H1 (cell line): Measurements from ENCODE around the gene EIF4E2. TPM values are rescaled to one million over a fixed set of nuclear protein-coding genes. Genes with fewer than 3 reads are reported as not detected.

ENCODE experiments used
- CTCF ChIA-PET: fragments of 300-600 bp; sonication (Branson Sonifier 250); formaldehyde crosslinking; loops from one replicate; lab custom pipeline; 2021; ENCODE audit not compliant: partially characterized antibody; lab: Charles Lee
- POLR2A ChIA-PET: fragments of 300-600 bp; sonication (Branson Sonifier 250); formaldehyde crosslinking; loops from one replicate; lab custom pipeline; 2021; ENCODE audit warnings: inconsistent platforms; ENCODE audit not compliant: partially characterized antibody; lab: Charles Lee
- DNase-seq, 2 experiments: peaks; one replicate each; pipeline versions ENCODE4 v3.0.0 to v3.0.0-alpha.2; 2010 to 2022; ENCODE audit warnings: low spot score in 2 of 2, low read depth in 1 of 2, mixed read lengths in 1 of 2
- FAIRE-seq: peaks from 2 replicates; lab custom pipeline; 2011; peaks lifted over from hg19 to GRCh38; lab: Jason Lieb, UNC
- H2AFZ ChIP-seq: 2 replicates; pipeline ENCODE4 v1.8.1; 2012; ENCODE audit warnings: low read length, inconsistent platforms
- H2AK5ac ChIP-seq: 2 replicates; pipeline ENCODE4 v1.6.1; 2013; ENCODE audit warnings: low read depth, low read length
- H2BK120ac ChIP-seq: replicated peaks from 2 replicates; pipeline ENCODE3; 2013; ENCODE audit warnings: low read depth, low read length, inconsistent platforms
- H2BK12ac ChIP-seq: 2 replicates; pipeline ENCODE4 v1.6.1; 2013; ENCODE audit warnings: low read depth, low read length
- H2BK15ac ChIP-seq: 2 replicates; pipeline ENCODE4 v1.6.1; 2013; ENCODE audit warnings: low read length
- H2BK20ac ChIP-seq: 2 replicates; pipeline ENCODE4 v1.6.1; 2013; ENCODE audit warnings: low read length
- H2BK5ac ChIP-seq: 2 replicates; pipeline ENCODE4 v1.6.1; 2013; ENCODE audit warnings: low read depth, low read length
- H3K14ac ChIP-seq: 2 replicates; pipeline ENCODE4 v1.6.1; 2013; ENCODE audit warnings: inconsistent platforms; ENCODE audit not compliant: insufficient read length
- H3K18ac ChIP-seq: 2 replicates; pipeline ENCODE4 v1.6.1; 2013; ENCODE audit warnings: low read length; ENCODE audit errors: extremely low read depth
- H3K23ac ChIP-seq: 2 replicates; pipeline ENCODE4 v1.6.1; 2013; ENCODE audit warnings: inconsistent platforms; ENCODE audit not compliant: insufficient read length
- H3K23me2 ChIP-seq: 2 replicates; pipeline ENCODE4 v1.6.1; 2013; ENCODE audit warnings: low read depth, low read length
- H3K27ac ChIP-seq: 2 replicates; pipeline ENCODE4 v1.6.1; 2011; ENCODE audit warnings: low read depth, low read length, inconsistent platforms
- H3K27me3 ChIP-seq, 4 experiments: replicated peaks in 1 of 4; 1 replicate in 1 of 4; 2 replicates in 3 of 4; pipeline versions ENCODE4 v1.6.1 to v1.8.1; 2011 to 2013; ENCODE audit warnings: low read length in 3 of 4, mild to moderate bottlenecking in 3 of 4, inconsistent platforms in 2 of 4, mixed read lengths in 2 of 4, moderate library complexity in 1 of 4; ENCODE audit not compliant: control insufficient read depth in 3 of 4, insufficient read depth in 3 of 4; ENCODE audit errors: extremely low read depth in 1 of 4
- H3K36me3 ChIP-seq, 4 experiments: 2 replicates each; pipeline versions ENCODE4 v1.6.1 to v1.8.1; 2011 to 2013; ENCODE audit warnings: mild to moderate bottlenecking in 4 of 4, low read length in 3 of 4, moderate library complexity in 2 of 4, control low read depth in 1 of 4, inconsistent platforms in 1 of 4; ENCODE audit not compliant: insufficient read depth in 4 of 4, control insufficient read depth in 2 of 4
- H3K4ac ChIP-seq: replicated peaks from 2 replicates; pipeline ENCODE3; 2013; ENCODE audit warnings: low read length, low read depth, mixed read lengths, inconsistent platforms; ENCODE audit not compliant: insufficient read length
- H3K4me1 ChIP-seq, 4 experiments: replicated peaks in 1 of 4; 1 replicate in 1 of 4; 2 replicates in 3 of 4; pipeline versions ENCODE4 v1.6.1 to v1.8.1; 2011 to 2013; ENCODE audit warnings: low read length in 3 of 4, inconsistent platforms in 2 of 4, mixed read lengths in 1 of 4; ENCODE audit not compliant: insufficient read depth in 4 of 4, control insufficient read depth in 3 of 4
- H3K4me2 ChIP-seq, 2 experiments: 2 replicates each; pipeline versions ENCODE4 v1.6.1 to v1.8.1; 2011 to 2013; ENCODE audit warnings: low read depth in 2 of 2, low read length in 2 of 2, control low read depth in 1 of 2, inconsistent platforms in 1 of 2, mild to moderate bottlenecking in 1 of 2; ENCODE audit not compliant: insufficient read depth in 1 of 2
- H3K4me3 ChIP-seq, 4 experiments: fragments of 200-600, 300-600 bp in 1 of 4; sonication (generic), shearing (Covaris generic), sonication (Bioruptor Twin) in 1 of 4; 2 replicates each; pipeline versions ENCODE4 v1.5.1 to v1.8.1; 2011 to 2016; ENCODE audit warnings: low read length in 4 of 4, low read depth in 3 of 4, control low read depth in 2 of 4, inconsistent platforms in 2 of 4, mild to moderate bottlenecking in 2 of 4, mixed read lengths in 1 of 4, moderate library complexity in 1 of 4; ENCODE audit not compliant: insufficient read depth in 2 of 4; ENCODE audit errors: extremely low read depth in 1 of 4
- H3K56ac ChIP-seq: replicated peaks from 2 replicates; pipeline ENCODE3; 2013; ENCODE audit warnings: low read depth, mild to moderate bottlenecking, mixed read lengths, low read length, inconsistent platforms; ENCODE audit not compliant: insufficient read length
- H3K79me1 ChIP-seq: 2 replicates; pipeline ENCODE4 v1.6.1; 2013; ENCODE audit warnings: low read depth, low read length, control low read depth
- H3K79me2 ChIP-seq, 2 experiments: 2 replicates each; pipeline versions ENCODE4 v1.6.1 to v1.8.1; 2012 to 2013; ENCODE audit warnings: low read length in 2 of 2, mild to moderate bottlenecking in 2 of 2, inconsistent platforms in 1 of 2; ENCODE audit not compliant: insufficient read depth in 2 of 2, control insufficient read depth in 1 of 2
- H3K9ac ChIP-seq, 4 experiments: replicated peaks in 1 of 4; 1 replicate in 1 of 4; 2 replicates in 3 of 4; pipeline versions ENCODE4 v1.6.1 to v1.8.1; 2011 to 2013; ENCODE audit warnings: low read depth in 3 of 4, low read length in 3 of 4, control low read depth in 2 of 4, mild to moderate bottlenecking in 2 of 4, moderate library complexity in 2 of 4, inconsistent platforms in 1 of 4; ENCODE audit errors: extremely low read depth in 1 of 4
- H3K9me3 ChIP-seq, 2 experiments: 2 replicates each; pipeline versions ENCODE4 v1.6.1 to v1.8.1; 2012 to 2013; ENCODE audit warnings: mild to moderate bottlenecking in 2 of 2, moderate library complexity in 2 of 2, control low read depth in 1 of 2, inconsistent platforms in 1 of 2, low read depth in 1 of 2, low read length in 1 of 2, mixed read lengths in 1 of 2; ENCODE audit not compliant: insufficient read depth in 2 of 2
- H4K20me1 ChIP-seq, 2 experiments: replicated peaks in 1 of 2; 2 replicates each; pipeline versions ENCODE3 to v1.8.1; 2011 to 2013; ENCODE audit warnings: inconsistent platforms in 2 of 2, low read length in 2 of 2, mild to moderate bottlenecking in 1 of 2; ENCODE audit not compliant: insufficient read depth in 2 of 2, control insufficient read depth in 1 of 2
- H4K5ac ChIP-seq: 2 replicates; pipeline ENCODE4 v1.6.1; 2013; ENCODE audit warnings: low read length, low read depth, mixed read lengths, inconsistent platforms; ENCODE audit not compliant: insufficient read length
- H4K8ac ChIP-seq: 2 replicates; pipeline ENCODE4 v1.8.0; 2013; ENCODE audit warnings: mild to moderate bottlenecking, moderate library complexity, low read length, inconsistent platforms; ENCODE audit not compliant: insufficient read depth; ENCODE audit errors: extremely low read depth
- H4K91ac ChIP-seq: replicated peaks from 2 replicates; pipeline ENCODE3; 2013; ENCODE audit warnings: low read length, mixed read lengths, inconsistent platforms; ENCODE audit not compliant: insufficient read length
- HDAC2 ChIP-seq, 2 experiments: fragments of 300-600 bp in 1 of 2; sonication (generic) in 1 of 2; IDR thresholded peaks; 2 replicates each; pipeline ENCODE4 v1.6.1; 2011 to 2012; ENCODE audit warnings: low read depth in 2 of 2, low read length in 2 of 2, mild to moderate bottlenecking in 2 of 2, moderate library complexity in 2 of 2, borderline replicate concordance in 1 of 2, inconsistent platforms in 1 of 2
- HDAC6 ChIP-seq: IDR thresholded peaks from one replicate; pipeline ENCODE4 v1.7.1; 2012; ENCODE audit warnings: low read depth, mild to moderate bottlenecking, inconsistent platforms, low read length, moderate library complexity
- NANOG ChIP-seq: IDR thresholded peaks from 2 replicates; pipeline ENCODE4 v1.6.1; 2011; ENCODE audit warnings: low read length, low read depth, mild to moderate bottlenecking, inconsistent platforms; ENCODE audit not compliant: insufficient read depth, poor library complexity, severe bottlenecking
- SP4 ChIP-seq: IDR thresholded peaks from 2 replicates; pipeline ENCODE4 v1.6.1; 2012; ENCODE audit warnings: low read length, inconsistent platforms
- ZNF274 ChIP-seq: IDR thresholded peaks from 2 replicates; pipeline ENCODE4 v1.7.0; 2012; ENCODE audit warnings: low read length, borderline replicate concordance; ENCODE audit errors: extremely low read depth
- WGBS, 2 experiments: shearing (Covaris generic) in 1 of 2; methylation state at CpG; one replicate each; pipeline versions ENCODE4 v1.1.6 to v1.1.7; 2013 to 2015; ENCODE audit warnings: low lambda C conversion rate in 2 of 2, mixed read lengths in 2 of 2, inconsistent platforms in 1 of 2, low coverage in 1 of 2, missing lambda C conversion rate in 1 of 2; ENCODE audit not compliant: insufficient replicate concordance in 2 of 2, insufficient coverage in 1 of 2, insufficient read length in 1 of 2; ENCODE audit errors: extremely low coverage in 1 of 2, missing lambda C conversion rate in 1 of 2; 5-methylcytosine and 5-hydroxymethylcytosine counted together
- polyA plus RNA-seq, 7 experiments: library from polyadenylated mRNA; depleted of rRNA in 3 of 7; stranded (reverse) in 5 of 7; unstranded in 2 of 7; fragments of >200 nt in 5 of 7; fragments of 200-250 nt in 2 of 7; gene quantifications; 1 replicate in 5 of 7; 2 replicates in 1 of 7; 4 replicates in 1 of 7; pipeline versions ENCODE4 v1.2.1 to v1.2.3, GENCODE V29; 2011 to 2013; ENCODE audit warnings: missing spikeins in 2 of 7, mixed read lengths in 2 of 7
- total RNA-seq: library from RNA; stranded (reverse); fragmentation: NEBNext Ultra II Directional; extraction: Animal tissue kit (Norgen Biotek cat#: 25700); gene quantifications from 2 replicates; pipeline ENCODE4 v1.2.1, GENCODE V29; 2021

The EIF4E2 gene
- total and polyA plus RNA-seq, 2 of the 8 experiments (the other 6 are each of a cell fraction or from before 2014, with no cell fraction given), result 39.4 to 114 TPM

GRCh38 chr2:232569541-232569940 lies 19.1 kb downstream of the EIF4E2 start:
- H3K27ac ChIP-seq, result no peak overlapping the region
- H3K56ac ChIP-seq, result no peak overlapping the region
- no peak overlapping the region for H4K5ac ChIP-seq
- no peak overlapping the region for H3K18ac ChIP-seq
- H3K4me2 ChIP-seq, result no peak overlapping the region
- H3K36me3 ChIP-seq, result peaks cover 13 to 67% (median 48%) of the 10 kb centered on the region in 4 experiments
- H3K4me3 ChIP-seq, result no peak overlapping the region
- DNase-seq, result no peak
- ChIA-PET CTCF (interaction anchor here (1.8 kb wide), 1 partner anchor 32 kb away, joined by 6 read pairs; no protein-coding TSS in a partner anchor), POLR2A (interaction anchor here (1.3 to 2.8 kb wide), 4 partner anchors 9 to 20 kb away, joined by 4 to 10 read pairs (median 6); no protein-coding TSS in a partner anchor)
- peaks cover 2% of the 10 kb centered on the region; the same call in 1 of the 2 replicates for H3K79me1 ChIP-seq
- no peak overlapping the region for H2BK120ac ChIP-seq
- no peaks in the 10 kb centered on the region for H3K4me1 ChIP-seq
- H2BK15ac ChIP-seq, result no peak overlapping the region
- H4K20me1 ChIP-seq, result peaks cover 0 to 8% of the 10 kb centered on the region in 2 experiments
- no peaks in the 10 kb centered on the region for H3K79me2 ChIP-seq
- no peak overlapping the region for H2BK5ac ChIP-seq
- H4K91ac ChIP-seq, result no peak overlapping the region
- H2AFZ ChIP-seq, result no peak overlapping the region
- H3K9ac ChIP-seq, result no peak overlapping the region
- no peak overlapping the region for H4K8ac ChIP-seq
- H2BK12ac ChIP-seq, result no peak overlapping the region
- 83% methylated on average over 9 of the region's 9 CpGs; no CpG with 5 or more reads in 1 of the 2 experiments for WGBS, 2 experiments
- no peak overlapping the region for H2AK5ac ChIP-seq
- no peak overlapping the region for H3K14ac ChIP-seq
- H2BK20ac ChIP-seq, result no peak overlapping the region
- no peak overlapping the region for H3K23ac ChIP-seq
- no peaks in the 10 kb centered on the region for H3K27me3 ChIP-seq
- H3K23me2 ChIP-seq, result no peaks in the 10 kb centered on the region
- H3K4ac ChIP-seq, result no peak overlapping the region
- H3K9me3 ChIP-seq, result no peaks in the 10 kb centered on the region
- TF ChIP-seq NANOG (no peak), ZNF274 (no peak), HDAC2 (IDR thresholded peaks at IDR 0.05; ENCODE audit: borderline replicate concordance in 1 of 2, low read depth in 2 of 2, low read length in 2 of 2) (no peak), SP4 (no peak), HDAC6 (no peak)
- no peak for FAIRE-seq
